WERI-Rb-1 (cell line): ENCODE measurements around the gene LYL1.

Source experiments
- DNase-seq: peaks from one replicate; pipeline ENCODE4 v3.0.0-alpha.2; 2020
- H3K27ac ChIP-seq: fragments of 250-450 bp; sonication (Bioruptor Pico); 2 replicates; pipeline ENCODE4 v1.5.1; 2020; ENCODE audit warnings: mild to moderate bottlenecking, moderate library complexity
- H3K27me3 ChIP-seq: fragments of 250-450 bp; sonication (Bioruptor Pico); 2 replicates; pipeline ENCODE4 v1.5.1; 2021; ENCODE audit warnings: mild to moderate bottlenecking, low read depth, moderate library complexity; ENCODE audit not compliant: insufficient read depth, severe bottlenecking
- H3K36me3 ChIP-seq: fragments of 250-450 bp; sonication (Bioruptor Pico); 2 replicates; pipeline ENCODE4 v1.5.1; 2020; ENCODE audit warnings: mild to moderate bottlenecking, moderate library complexity
- H3K4me3 ChIP-seq: 2 replicates; pipeline ENCODE4 v1.5.1; 2011; ENCODE audit warnings: low read depth, mild to moderate bottlenecking, control low read depth, low read length
- H3K9me3 ChIP-seq: fragments of 250-450 bp; sonication (Bioruptor Pico); 2 replicates; pipeline ENCODE4 v1.5.1; 2021; ENCODE audit warnings: mild to moderate bottlenecking, moderate library complexity; ENCODE audit not compliant: severe bottlenecking
- CTCF ChIP-seq: IDR thresholded peaks from 2 replicates; pipeline ENCODE4 v1.5.1; 2011; ENCODE audit warnings: low read depth, mild to moderate bottlenecking, control low read depth, inconsistent platforms, low read length

The LYL1 gene

GRCh38 chr19:13078381-13078780, 24.3 kb downstream of the LYL1 start:
- TF ChIP-seq CTCF, result no peak
- no peak for DNase-seq
- no peaks in the 10 kb centered on the region for H3K9me3 ChIP-seq
- H3K36me3 ChIP-seq, result no peaks in the 10 kb centered on the region
- H3K27ac ChIP-seq, result no peak overlapping the region
- no peaks in the 10 kb centered on the region for H3K27me3 ChIP-seq
- H3K4me3 ChIP-seq, result no peak overlapping the region

- Histone ChIP-seq H3K27ac (no peak overlapping the region), H3K27me3 (no peaks in the 10 kb centered on the region), H3K9me3 (no peaks in the 10 kb centered on the region), H3K36me3 (no peaks in the 10 kb centered on the region), H3K4me3 (no peak overlapping the region)
- TF ChIP-seq CTCF, result no peak
- DNase-seq, result no peak
Observed at GRCh38 chr19:13077240-13077639, 25.4 kb downstream of the LYL1 start.

GRCh38 chr19:13076787-13077186, 25.9 kb downstream of the LYL1 start:
- no peaks in the 10 kb centered on the region for H3K9me3 ChIP-seq
- no peaks in the 10 kb centered on the region for H3K27me3 ChIP-seq
- no peak overlapping the region for H3K4me3 ChIP-seq
- no peak overlapping the region for H3K27ac ChIP-seq
- DNase-seq, result no peak
- TF ChIP-seq CTCF, result no peak
- H3K36me3 ChIP-seq, result no peaks in the 10 kb centered on the region

DNA sequence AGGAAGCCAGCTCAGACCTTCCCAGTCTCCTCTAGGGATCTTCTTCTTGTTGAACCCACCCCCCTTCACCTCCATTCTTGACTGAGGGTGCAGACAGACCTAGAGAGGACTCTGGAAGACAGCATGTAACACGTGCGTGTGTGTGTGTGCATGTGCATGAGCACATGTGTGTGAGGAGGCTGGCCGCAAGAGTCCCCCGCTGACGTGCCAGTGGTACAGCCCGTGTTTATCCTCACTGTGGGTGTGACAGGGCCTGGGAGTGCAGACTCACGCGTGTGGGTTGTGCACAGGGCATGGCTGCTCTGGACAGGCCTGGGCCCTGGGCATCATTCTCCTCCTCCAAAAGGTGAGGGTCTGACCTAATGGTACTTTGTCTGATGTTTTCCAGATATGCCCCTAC, 26.3 kb downstream of the LYL1 start:
- Histone ChIP-seq H3K4me3 (no peak overlapping the region), H3K36me3 (no peaks in the 10 kb centered on the region), H3K27ac (no peak overlapping the region), H3K27me3 (no peaks in the 10 kb centered on the region), H3K9me3 (no peaks in the 10 kb centered on the region)
- DNase-seq, result no peak
- TF ChIP-seq CTCF, result no peak

GRCh38 chr19:13074378-13074777, 28.3 kb downstream of the LYL1 start:
- Histone ChIP-seq H3K27me3 (no peaks in the 10 kb centered on the region), H3K4me3 (no peak overlapping the region), H3K9me3 (no peaks in the 10 kb centered on the region), H3K27ac (no peak overlapping the region), H3K36me3 (no peaks in the 10 kb centered on the region)
- no peak for TF ChIP-seq CTCF
- no peak for DNase-seq

DNA sequence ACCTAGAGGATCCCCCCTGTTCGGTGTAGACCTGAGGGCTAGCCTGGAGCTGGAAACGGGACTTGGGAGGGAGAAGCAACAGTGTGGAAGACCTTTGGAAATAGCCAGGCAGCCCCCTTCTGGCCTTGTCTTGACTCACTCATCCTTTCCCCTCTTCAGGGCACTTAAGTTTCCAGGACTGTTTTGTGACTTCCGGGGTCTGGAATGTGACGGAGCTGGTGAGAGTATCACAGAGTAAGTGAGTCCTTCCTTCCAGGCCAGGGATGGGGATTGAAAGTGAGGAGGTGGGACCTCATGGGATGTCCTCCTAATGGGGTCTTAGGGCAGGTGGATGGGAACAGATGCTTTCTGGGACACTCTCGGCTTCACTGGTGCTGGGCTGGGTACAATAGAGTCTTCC, 29.4 kb downstream of the LYL1 start:
- no peak for DNase-seq
- Histone ChIP-seq H3K9me3 (no peaks in the 10 kb centered on the region), H3K27ac (no peak overlapping the region), H3K4me3 (no peak overlapping the region), H3K27me3 (no peaks in the 10 kb centered on the region), H3K36me3 (no peaks in the 10 kb centered on the region)
- no peak for TF ChIP-seq CTCF
